ENCODE data around the gene KCNH1.

- TF ChIP-seq MAX (IDR thresholded peaks at IDR 0.05) (no peak), FOXM1 (IDR thresholded peaks at IDR 0.05; ENCODE audit: borderline replicate concordance, low read depth) (no peak), USF1 (IDR thresholded peaks at IDR 0.05) (no peak), YY1 (IDR thresholded peaks at IDR 0.05; ENCODE audit: low read depth) (no peak), CREB1 (IDR thresholded peaks at IDR 0.05; ENCODE audit: low read depth) (no peak), RAD21 (IDR thresholded peaks at IDR 0.05; ENCODE audit: low read depth) (no peak), TEAD4 (IDR thresholded peaks at IDR 0.05) (no peak), REST (IDR thresholded peaks at IDR 0.05; ENCODE audit: low read depth) (no peak), TCF12 (IDR thresholded peaks at IDR 0.05; ENCODE audit: low read depth) (no peak), EP300 (IDR thresholded peaks at IDR 0.05; ENCODE audit: borderline replicate concordance) (no peak), NFIC (IDR thresholded peaks at IDR 0.05) (no peak)
These were observed 500.3 kb downstream of the KCNH1 start for GRCh38 chr1:210633636-210634035.
